ENCODE measurements around the gene HHAT.

GRCh38 chr1:210684466-210685294 lies 356.0 kb downstream of the HHAT start:
- TF ChIP-seq POLR2A (IDR thresholded peaks at IDR 0.05; ENCODE audit: low read length), result no peak
- no peak for TF ChIP-seq GATA1 (IDR thresholded peaks at IDR 0.05; ENCODE audit: low read depth, low read length)
